Stimulated activated CD8-positive, alpha-beta memory T cell treated with anti-CD3 and anti-CD28 coated beads, Interleukin-7, amount 100 ng/mL, for 1 hour (primary cell): ENCODE results near the gene BIRC2.
"Not testable (repeated sequence)": the region's sequence is repeated elsewhere in the genome, so short reads cannot be mapped to it uniquely, and the experiment has no call there.

Source experiments
- DNase-seq, 2 donors: peaks; one replicate each; pipeline ENCODE4 v3.0.0-alpha.2; 2020; ENCODE audit warnings: low read depth in 2 of 2

The BIRC2 gene

DNA sequence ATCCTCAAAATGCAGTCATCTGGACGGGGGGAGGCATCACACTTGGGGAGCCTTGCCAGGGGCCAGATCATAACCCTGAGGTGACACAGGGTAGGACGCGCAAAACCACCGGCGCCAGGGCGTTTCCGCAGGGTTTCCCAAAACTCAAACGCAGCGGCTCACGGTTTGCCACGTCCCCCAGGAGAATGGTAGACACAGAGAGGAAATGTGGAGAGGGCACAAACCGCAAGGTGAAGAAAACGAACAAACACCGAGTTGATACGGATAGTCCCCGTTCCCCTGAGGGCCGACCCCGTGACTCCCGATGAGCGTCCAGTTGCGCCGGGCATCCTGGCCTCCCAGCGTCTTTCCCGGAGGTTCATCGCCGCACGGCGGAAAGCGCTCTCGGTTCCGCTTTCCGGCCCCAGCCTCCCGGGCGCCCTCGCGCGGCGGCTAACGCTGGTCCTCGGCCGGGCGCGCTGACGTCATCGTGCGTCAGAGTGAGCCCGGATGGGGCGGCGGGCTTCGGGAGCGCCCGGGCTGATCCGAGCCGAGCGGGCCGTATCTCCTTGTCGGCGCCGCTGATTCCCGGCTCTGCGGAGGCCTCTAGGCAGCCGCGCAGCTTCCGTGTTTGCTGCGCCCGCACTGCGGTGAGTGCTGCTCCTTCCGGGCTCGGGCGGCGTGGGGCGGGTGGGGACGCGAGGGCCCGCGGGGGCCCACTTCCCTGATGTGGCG is at the start of gene BIRC2:
Gene BIRC2, plus strand, starts transcription at position 467 of the 714 bp plus-strand sequence. CDS start 2,641 bp downstream, outside the sequence.
- peak; percentile 89 to 91 for DNase-seq

DNA sequence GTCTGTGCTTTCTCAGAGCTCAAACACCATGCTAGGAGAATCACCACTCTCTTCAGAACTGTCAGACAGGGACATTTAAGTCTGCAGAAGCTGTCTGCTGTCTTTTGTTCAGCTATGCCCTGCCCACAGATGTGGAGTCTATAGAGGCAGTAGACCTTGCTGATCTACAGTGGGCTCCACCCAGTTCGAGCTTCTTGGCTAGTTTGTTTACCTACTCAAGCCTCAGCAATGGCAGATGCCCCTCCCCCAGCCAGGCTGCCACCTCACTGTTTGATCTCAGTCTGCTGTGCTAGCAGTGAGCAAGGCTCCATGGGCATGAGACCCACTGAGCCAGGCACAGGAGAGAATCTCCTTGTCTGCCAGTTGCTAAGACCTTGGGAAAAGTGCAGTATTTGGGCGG is 46.2 kb upstream of the BIRC2 start:
- not testable (repeated sequence) for DNase-seq

DNA sequence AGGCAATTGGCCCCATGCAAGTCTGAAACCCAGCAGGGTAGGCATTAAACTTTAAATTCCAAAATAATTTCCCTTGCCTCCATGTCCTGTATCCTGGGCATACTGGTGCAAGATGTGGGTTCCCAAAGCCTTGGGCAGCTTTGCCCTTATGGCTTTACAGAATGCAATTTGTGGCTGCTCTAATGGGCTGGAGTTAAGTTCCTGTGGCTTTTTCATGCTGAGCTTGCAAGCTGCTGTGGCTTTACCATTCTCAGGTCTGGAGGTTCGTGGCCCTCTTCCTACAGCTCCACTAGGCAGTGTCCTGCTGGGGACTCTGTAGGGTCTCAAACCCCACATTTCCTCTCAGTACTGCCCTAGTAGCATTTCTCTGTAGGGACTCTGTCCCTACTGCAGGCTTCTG is 44.8 kb upstream of the BIRC2 start:
- DNase-seq, result no peak

DNA sequence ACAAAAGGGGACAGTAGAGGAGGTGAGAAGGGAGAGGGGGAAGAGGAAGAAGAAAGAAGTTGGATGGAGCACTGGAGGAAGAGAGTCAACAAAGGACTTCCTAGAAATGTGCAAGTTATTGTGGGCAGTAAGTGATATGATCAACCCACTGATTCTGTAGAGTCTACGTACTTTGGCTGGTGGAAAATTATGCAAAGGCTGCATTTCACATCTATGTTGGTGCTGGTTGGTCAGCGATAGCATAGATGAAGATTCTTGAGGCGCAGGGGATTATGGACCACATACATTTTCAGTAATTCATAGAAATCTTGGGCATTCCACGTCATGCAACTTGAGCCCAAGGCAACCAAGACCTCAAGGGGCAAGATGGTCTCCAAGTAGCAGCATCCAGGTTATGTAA is 42.3 kb upstream of the BIRC2 start:
- DNase-seq, result no peak

DNA sequence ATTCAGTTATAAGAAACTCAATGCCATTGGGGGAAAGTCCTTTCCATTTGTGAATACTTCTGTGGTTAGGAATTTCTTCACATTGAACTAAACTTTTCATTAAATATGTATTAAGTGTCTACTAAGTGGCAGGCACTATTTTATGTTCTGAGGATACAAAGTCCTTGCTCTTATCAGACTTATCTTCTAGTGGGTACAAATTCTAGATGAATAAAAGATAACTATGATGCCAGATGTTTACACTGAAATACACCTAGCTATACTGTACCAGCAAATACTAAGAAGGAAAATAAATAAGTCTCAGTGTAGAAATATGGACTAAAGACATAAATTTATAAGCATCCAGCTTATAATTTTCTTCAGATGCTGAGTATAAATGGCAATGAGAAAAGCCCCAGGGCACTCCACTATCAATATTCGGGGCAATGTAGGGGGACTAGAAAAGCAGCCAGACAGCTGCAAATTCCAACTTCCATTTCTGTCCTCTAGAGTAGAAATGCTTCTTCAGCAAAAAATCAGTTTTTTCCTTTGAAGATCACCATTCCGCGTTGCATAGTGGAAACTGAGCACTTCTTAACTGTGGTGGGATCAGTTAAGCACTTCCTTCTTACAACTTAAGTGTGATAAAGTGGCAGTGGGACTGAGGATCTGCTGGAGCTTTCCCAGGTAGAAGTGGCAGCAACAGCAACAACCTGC is 41.5 kb upstream of the BIRC2 start:
- DNase-seq, result no peak

DNA sequence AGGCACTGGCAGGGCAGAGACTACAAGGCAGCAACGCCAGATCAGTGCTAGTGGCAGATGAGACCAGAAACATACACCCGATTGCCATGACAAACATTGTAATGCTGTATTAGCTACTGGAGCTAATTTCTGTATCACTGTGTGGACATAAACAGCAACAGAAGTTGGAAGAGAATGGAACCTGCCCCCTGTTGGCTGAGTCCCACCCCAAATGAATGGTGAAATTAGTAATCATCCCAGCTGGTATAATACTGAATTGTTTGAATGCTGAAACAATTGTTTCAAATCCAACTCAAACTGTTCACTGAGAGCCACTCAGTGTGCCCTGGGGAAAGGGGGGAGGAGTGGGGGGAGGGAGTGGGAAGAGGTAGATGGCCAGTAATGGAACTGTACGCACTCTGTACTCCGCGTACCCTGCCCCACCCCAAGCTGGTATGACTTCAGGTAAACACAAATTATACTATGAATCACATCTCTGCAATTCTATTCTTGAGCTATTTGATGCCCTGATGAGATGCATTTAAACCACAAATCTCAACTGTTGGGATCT is 40.9 kb upstream of the BIRC2 start:
- no peak for DNase-seq

DNA sequence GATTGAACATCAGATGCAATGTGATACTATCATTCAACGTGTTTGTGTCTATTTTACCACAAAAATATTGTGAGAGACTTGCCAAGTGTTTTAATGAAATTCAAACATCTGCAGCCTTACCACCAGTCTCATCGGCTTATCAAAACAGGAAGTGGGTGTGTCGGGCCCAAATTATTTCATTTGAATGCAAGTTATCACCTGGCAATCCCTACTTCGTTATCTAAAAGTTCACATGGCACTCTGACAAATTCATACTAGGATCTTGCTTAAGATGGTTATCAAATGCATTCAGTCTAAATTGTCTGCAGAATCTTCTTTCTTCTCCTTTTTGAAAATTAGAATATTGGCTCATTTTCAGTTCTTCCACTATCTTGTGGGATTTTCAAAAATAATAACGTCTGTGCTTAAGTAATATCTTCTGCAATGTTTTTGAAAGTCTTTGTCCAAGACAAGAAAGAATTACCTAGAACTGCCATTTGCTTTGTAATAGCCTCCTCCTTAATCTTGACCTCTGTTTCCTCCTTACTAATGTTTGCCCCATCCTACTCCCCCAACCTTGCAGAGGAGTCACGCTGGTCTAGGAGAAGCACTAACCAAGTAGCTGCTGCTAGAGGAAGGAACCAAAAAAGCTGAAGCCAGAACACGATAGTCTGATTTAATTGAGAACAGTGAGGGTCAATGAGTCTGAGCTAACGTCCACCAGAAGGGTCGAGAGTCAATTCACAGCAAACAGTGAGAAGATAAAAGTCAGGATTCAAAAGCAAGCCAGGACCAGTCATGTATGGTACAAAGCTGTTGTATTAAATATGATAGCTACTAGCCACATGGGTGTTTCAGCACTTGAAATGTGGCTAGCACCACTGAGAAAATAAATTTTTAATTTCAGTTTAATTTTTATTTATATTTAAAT is 39.9 kb upstream of the BIRC2 start:
- no peak for DNase-seq

DNA sequence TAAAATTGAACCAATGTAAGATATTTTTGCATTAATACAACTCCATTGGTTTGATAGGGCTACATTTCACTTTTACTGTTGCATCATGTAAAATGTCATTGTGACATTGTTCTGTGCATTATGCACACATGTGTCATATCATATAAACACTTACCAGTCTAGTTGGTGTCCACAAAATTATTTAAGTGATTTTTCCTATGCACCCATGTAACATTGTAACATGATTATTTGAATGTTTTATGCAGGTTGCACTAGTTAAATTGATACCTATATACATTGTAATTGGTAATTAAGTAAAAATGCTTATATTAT is 39.3 kb upstream of the BIRC2 start:
- no peak for DNase-seq

DNA sequence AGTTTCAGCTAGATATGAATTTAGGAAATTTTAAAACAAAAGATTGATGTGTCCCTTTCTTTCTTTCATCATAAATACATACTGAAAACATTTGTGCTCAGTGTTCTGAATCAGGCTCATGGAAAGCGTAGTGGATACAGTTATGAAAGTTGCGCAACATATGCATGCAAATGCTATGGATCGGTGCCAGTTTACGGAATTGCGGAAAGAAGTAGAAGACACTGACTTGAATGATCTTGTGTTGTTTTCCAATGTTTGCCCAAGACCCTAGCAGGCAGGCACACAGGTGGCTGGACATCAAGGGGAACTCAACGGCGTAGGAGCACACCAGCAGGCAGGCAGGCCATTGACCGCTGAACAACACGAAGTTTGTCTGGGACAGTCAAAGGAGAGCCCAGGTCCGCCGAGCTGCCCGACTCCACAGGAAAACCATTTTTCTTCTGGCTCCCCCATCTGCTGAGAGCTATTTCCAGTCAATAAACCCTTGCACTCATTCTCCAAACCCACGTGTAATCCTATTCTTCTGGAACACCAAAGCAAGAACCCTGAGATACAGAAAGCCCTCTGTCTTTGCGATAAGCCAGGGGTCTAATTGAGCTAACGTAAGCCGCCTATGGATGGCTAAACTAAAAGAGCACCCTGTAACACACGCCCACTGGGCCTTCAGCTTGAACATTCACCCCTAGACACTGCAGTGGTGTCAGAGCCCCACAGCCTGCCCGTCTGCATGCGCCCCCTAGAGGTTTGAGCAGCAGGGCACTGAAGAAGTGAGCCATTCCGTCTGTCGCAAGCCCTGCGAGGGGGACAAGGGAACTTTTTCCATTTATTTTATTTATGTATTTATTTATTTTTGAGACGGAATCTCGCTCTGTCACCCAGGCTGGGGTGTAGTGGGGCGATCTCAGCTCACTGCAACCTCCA is 37.1 kb upstream of the BIRC2 start:
- DNase-seq, result no peak

DNA sequence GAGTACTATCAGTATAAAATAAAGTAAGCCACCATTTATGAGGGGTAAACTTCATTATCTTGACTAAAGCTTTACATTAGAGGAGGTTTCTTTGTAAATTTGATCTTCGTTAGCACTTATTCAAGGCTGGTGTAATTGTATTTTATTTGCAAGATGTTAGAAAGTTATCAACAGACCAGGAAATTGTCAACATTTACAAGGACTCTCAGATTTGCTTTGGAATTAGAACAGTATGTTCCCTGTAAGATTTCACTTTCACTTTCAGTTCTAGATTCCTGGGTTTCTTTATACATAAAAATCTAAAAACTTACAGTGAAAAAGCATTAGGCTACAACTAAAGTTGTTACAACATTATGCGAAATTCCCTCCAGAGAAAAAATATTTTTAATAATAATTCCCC is 34.3 kb upstream of the BIRC2 start:
- DNase-seq, result no peak

DNA sequence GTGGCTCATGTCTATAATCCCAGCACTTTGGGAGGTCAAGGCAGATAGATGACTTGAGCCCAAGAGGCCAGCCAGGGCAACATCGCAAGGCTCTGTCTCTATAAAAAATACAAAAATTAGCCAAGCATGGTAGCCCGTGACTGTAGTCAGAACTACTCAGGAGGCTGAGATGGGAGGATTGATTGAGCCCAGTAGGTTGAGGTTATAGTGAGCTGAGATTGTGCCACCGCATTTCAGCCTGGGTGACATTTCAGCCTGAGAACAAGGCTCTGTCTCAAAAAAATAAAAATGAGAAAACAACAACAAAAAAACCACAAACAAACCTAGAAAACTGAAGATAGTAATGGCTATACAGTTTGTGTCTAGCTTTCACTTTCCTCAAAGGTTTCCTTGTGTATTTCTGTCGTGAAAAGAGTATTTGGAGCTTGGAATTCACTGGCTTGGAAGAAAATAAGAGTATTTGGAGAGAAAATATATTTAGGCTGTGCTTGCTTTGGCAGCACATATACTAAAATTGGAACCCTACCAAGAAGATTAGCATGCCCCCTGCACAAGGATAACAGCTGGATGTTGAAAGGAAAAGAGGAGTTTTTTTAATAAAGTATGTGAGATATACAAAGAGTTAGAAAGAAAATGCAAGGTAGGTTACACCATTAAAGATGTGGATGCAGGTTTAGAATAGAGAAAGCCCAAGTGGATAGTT is 33.6 kb upstream of the BIRC2 start:
- DNase-seq, result no peak

DNA sequence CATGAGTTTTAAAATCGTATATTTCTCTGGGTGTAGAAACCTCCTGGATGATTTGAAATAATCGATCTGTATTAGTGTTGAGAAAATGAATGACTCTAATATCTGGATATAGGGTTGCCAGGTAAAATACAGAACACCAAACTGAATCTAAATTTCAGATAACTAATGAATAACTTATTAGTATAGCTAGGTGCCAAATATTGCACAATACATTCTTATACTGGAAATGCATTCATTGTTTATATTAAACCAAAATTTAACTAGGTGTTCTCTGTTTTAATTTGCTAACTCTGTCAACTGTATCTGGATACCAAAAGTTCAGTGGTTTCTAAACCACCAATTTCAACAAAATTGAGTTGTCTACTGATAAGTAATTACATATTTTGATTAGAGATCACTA is 32.2 kb upstream of the BIRC2 start:
- no peak for DNase-seq

DNA sequence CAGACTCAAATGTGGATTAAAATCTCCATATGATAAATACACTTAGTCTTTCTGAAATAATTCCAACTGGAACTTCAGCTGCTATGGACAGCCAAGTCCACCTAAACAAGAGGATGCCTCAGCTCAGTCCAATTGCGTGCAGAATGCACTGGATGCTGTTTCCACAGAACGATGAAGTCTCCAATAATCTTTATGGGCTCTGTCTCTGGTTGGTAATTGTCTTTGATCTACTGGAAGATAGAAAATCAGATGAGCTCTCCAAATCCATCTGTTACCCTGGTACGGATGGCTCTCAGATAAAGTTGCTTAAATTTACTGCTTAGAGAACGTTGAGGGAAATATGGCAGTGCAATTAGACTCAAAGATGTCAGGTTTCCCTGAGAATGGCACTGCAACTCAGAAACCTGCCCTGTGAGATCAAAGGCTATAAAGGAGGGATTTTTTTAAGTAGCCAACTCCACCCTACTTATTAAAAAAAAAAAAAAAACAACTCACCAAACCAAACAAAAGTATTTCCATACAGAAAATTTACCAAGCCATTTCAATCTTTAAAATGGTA is 30.6 kb upstream of the BIRC2 start:
- no peak for DNase-seq

DNA sequence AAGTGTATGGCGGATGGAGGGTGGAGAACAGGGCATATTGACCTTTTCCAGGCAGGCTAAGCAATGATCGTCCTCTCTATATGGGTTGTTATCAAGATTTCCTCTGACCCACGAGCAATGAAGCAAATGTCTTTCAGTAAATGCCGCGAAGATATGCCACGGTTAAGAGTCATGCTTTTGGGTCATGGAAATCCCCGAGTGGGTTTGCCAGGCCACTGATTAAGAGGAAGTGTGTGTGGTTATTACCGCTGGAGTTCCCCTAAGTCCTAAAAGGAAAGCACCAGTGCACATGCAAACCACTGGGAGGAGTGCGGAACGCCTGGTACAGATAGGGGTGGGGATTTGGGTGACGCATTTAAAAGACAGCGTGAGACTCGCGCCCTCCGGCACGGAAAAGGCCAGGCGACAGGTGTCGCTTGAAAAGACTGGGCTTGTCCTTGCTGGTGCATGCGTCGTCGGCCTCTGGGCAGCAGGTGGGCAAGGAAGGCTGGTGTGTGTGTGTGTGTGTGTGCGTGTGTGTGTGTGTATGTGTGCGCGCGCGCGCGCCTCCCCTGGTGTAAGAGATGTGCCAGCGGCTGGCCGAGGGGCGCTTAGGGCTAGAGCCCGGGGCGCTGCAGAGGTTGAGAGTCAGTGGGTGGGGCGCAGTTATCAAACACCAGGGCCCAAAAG is 29.8 kb upstream of the BIRC2 start, which contains the start of gene BIRC3:
Gene BIRC3, plus strand, starts transcription at position 386 of the 669 bp plus-strand sequence. CDS start 7,026 bp downstream, outside the sequence.
- peak; percentile 76 for DNase-seq

DNA sequence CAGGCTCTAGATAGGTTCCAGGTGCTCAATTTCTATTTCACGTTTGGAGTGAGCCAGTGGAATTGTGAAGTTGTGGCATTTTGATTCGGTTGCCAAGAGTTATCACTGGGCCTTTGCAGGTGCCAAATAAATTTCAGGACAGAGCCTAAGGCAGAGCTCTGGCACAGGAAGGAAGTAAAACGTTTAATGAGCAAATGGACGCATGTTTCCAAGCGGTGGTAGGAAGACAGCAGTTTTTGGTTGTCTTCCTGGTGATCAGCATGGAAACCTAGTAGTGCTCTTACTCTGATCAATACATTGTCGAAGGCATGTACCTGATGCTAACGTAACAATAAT is 29.3 kb upstream of the BIRC2 start:
- no peak for DNase-seq

DNA sequence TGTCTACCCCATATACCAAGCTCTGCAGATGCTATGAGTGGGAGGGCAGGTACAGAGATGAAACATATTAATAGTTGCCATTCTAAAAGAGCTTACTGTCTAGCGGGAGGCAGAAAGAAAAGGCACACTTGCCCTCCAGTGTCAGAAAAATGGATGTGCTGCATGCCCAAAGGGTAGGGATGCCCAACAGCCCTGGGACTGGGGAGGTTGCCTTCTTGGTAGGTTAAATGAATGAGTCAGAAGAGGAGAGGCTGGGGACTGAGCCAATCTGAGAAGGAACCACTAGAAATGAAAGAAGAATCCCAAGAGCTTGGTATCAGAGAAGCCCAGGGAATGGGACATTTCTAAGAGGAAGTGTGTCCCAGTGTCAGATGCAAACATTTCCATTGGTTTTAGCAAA is 28.5 kb upstream of the BIRC2 start:
- DNase-seq, result no peak

DNA sequence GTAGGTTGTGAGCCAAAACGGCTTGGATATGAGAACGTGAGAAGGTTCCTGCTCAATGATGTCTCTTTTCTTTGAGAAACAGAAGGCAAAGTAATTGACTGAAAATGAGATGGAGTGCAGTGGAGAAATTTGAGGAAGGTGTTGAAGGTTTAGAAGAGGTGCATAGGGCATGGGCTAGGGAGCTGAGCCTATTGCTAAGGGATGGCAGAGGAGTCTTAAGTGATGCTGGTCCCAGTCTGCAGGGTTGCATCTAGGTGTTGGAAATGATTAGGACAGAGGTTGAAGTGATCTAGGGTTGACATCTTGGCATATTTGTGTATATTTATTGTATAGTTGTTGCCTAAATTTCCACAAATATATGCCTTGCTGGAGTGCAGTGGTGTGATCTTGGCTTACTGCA is 27.5 kb upstream of the BIRC2 start:
- no peak for DNase-seq

DNA sequence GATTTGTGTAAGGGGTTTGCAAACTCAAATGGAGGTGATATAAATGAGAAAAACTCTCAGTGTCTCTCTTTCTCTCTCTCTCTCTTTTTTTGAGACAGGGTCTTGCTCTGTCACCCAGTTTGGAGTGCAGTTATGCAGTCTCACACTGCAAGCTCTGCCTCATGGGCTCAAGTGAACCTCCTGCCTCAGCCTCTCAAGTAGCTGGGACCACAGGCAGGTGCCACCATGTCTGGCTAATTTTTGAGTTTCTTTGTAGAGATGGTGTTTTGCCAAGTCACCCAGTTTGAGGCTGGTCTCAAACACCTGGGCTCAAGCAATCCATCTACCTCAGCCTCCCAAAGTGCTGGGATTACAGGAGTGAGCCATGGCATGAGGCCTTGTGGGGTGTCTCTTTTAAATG is 26.8 kb upstream of the BIRC2 start:
- DNase-seq, result no peak

DNA sequence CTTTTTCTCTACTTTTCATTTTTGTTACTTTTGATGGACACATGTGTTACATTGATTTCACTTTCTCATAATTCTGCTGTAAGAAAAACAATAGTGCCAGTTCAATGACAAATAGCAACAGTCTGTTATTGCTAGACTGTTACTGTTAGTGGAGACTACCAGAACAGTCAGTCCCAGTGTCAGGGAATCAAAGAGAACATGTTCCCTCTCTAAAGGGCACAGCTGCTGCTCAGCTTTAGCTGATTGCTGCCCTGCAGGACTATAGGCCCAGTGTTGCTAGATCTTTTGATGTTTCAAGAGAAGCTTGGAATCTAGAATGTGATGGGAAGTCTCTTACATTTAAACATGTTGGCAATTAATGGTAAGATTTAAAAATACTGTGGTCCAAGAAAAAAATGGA is 26.3 kb upstream of the BIRC2 start:
- DNase-seq, result no peak

DNA sequence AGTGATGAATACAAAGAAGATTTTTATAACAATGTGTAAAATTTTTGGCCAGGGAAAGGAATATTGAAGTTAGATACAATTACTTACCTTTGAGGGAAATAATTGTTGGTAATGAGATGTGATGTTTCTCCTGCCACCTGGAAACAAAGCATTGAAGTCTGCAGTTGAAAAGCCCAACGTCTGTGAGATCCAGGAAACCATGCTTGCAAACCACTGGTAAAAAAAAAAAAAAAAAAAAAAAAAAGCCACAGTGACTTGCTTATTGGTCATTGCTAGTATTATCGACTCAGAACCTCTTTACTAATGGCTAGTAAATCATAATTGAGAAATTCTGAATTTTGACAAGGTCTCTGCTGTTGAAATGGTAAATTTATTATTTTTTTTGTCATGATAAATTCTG is 24.5 kb upstream of the BIRC2 start:
- DNase-seq, result no peak
